NCI-H1092 treated with DMSO at 0.1 percent for 48 hours (cell line): ENCODE measurements around the gene CEBPG.

Experiments
- DNase-seq: peaks from one replicate; lab custom pipeline; 2025; lab: John Stamatoyannopoulos, UW

The CEBPG gene

DNA sequence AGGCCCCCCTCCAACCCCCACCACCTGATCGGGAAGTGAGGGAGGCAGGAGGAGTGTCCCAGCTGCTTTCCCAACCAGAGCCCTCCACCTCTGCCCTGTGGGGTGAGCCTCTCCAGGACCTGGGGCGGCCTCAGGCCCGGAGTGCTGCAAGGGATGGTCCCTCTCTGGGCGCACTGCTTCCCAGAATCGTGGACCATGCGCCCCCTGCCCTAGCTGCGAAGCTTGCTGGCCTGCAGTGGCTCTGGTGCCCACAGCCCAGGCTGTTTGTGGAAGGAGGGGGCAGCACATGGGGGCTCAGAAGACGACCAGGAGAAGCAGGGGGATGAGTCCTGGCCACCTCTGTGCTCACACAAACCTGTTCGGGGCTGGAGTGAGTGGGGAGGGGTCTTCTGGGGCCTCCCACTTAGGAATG, 33.6 kb downstream of the CEBPG start:
- no peak for DNase-seq

DNA sequence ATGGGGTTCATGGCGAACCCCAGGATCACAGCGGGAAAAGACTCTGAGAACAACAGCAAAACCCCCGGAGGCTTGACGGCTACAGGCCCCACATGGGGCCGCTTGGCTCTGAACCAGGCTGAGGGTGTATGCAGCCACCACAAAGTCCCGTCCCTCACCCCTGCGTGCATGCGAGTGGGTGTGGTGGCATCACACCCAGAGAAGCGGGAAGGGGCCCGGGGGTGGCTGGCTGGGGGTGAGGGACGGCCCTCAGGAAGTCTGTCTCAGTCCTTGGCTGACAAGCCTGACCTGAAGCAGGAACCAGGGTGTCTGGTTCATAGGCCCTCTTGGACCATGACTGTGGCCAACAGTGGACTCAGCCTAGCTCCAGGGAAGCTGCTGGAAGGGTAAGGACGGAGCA, 34.2 kb downstream of the CEBPG start:
- no peak for DNase-seq

DNA sequence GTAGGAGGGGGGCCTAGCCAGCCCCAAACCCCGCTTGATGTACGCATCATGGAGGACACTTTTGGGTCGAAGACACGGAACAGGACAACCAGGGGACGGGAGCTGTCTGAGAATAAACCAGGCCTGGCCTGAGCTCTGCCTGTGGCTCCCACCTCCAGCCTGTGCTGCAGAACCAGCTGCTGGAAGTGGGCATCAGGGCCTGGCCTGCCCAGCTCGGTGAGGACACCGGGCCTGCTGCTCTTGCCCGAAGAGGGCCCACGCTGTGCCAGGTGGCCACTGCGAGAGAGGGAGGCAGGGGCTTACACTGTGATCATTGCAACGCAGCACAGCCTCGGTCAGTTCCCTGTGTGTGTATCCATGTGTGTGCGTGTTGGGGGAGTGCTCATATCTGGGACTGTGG, 34.6 kb downstream of the CEBPG start:
- no peak for DNase-seq

DNA sequence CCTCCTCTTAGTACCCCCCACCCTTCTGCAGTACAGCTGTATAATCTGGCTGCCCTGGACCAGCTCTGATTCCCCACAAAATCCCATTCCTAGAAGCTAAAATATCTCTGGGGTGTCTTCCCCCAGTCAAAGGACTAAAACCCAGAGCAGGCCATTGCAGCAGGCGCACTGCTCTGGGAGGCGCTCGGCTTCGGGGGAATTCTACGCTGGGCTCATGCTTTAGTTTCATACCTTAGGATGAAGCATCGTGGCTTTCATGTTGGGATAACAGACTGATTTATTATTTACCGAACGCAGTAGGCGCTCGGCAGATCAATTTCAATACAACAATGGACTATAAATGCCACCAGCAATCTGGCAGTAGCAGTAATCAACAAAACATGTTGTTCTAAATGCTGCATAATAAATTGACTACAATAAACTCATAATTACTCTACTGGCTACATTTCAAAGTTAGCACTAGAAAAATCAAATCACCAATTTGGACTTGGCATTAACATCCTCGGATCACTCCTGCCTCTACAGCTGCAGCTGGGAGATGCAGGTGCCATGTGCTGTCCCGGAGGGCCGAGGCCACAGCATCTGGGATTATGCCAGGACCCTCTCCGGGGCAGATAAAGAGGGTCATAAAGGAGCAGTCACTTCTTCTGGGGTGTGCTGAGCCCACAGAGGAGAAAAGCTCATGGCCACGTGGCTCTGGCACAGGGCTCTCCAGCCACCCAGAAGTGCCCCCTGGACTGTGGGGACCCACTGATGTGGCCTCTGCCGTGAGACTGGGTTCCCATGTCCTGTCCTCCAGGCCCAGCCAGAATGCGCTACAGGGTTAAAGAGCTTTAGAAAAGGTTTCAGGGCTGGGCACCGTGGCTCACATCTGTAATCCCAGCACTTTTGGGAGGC, 35.3 kb downstream of the CEBPG start:
- no peak for DNase-seq

DNA sequence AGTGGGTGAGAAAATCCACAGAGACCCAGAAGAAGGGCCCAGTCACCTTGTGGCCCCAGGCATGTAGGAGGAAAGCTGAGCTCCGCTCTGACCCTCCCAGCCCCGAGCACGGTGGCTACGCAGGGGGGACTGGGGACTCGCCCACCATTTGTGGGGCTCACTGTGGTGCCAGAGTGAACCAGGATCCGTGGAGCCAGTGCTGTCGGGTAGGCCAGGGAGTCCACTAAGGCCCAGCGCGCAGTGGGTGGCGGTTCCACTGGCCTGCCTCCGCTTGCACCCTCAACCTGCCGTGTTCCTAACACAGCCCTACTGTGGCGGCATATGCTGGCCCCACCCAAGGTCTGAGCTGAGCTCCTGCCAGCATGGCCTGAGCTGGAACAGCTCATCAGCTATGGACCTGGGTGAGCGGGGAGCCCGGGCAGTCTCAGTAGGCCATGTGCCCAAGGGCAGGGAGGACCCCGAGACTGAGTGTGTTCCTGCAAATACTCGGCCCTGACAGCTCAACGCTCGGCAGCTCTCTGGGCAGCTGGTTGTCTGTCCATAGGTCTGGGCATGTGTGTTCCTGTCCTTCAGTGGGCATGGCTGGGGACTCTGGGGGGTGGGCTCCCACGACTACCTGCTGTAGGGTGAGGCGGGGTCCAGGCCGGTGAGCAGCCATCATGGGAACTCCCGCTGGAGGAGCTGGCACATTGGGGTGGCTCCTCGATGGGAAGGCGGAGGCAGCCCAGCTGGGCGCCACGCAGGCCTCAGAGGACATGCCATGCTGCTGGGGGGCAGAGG, 36.6 kb downstream of the CEBPG start:
- DNase-seq: no peak

DNA sequence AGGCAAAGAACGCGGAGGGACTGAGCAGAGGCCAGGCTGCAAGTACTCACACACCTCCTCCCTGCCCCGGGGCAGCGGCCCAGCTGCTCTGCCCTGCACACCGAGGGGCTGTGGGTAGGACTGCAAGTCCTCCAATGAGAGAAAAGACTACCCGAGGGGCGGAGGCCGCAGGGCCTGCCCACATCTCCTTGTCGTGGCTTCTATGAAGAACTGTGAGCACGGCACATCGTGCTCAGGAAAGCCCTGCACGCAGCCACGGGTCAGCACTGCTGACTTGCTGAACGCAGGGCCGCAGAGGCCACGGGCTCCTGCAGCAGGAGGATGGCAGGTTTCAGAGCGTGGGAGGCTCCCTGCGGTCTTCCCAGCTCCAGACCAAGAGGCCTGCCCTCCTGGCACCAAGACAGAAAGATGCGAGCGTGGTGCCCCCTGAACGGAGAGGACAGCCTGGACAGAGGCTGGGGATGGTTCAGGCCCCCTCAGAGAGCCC, 37.4 kb downstream of the CEBPG start:
- no peak for DNase-seq

DNA sequence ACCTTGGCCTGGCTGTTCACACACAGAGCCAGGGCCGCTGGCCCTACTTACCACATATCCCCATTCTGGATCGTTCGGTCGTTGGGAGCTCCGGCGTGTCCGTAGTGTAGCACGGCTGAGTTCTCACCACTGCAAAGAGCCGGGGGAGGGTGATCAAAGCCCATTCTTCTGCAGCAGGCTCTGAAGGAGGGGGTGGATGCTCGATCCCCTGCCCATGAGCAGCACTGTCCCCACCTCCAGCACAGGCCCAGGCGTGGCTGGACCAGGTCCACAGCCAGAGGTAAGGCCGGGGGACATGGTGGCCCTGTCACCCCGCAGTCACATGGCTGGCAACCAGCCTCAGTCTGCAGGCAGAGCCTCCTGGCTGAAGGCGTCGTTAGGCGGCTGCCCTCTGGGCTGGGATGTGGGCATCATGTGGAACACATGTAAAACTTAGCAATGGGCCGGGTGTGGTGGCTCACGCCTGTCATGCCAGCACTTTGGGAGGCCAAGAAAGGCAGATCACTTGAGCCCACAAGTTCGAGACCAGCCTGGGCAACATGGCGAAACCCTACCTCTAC, 38.2 kb downstream of the CEBPG start:
- DNase-seq: no peak

DNA sequence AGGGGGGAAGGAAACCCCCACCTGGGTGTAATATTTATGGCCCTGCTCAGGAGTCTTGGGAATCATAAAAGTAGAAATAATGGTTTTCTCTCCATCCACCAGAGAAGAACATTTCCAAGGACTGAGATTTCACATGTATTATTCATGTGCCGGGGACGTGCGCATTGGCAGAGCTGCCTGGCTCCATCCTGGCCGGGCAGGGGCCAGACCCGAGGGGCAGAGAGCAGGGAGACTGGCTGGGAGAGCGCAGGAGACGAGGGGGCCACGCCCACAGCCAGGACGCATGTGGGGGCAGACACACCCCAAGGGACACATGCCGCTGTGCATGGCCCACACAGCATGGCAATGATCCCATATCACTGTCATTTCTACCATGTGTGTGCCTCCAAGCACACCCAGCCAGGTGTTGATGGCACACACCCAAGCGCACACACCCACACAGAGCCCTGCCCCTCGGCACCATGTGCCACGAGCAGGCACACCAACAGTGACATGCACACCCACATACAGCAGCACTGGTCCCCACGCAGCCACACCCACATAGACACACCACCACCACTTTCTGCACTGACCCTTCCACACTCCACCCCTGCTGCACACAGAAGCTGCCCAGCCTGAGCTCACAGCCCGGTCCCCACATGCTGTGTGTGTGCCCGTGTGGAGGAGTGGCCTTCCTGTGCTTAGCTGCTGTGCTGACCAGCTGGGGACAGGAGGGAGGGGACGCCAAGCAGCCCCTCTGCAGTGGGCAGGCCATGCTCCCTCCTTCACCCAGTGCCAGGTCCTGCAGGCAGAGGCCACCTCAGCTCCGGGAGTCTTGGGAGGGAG, 39.3 kb downstream of the CEBPG start:
- no peak for DNase-seq

DNA sequence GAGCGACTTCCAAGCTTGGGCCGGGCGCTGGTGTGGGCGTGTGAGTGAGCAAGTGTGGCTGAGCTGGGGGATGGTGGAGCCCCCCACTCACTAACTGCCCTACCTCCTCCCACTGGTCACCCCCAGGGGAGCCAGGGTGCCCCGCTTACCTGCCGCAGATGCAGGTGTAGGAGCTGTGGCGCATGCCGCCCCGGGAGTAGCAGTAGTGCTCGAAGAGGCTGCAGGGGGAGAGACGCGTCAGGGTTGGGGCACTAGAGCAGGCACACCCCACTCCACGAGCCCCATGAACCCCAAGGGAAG, 39.9 kb downstream of the CEBPG start:
- DNase-seq: no peak

DNA sequence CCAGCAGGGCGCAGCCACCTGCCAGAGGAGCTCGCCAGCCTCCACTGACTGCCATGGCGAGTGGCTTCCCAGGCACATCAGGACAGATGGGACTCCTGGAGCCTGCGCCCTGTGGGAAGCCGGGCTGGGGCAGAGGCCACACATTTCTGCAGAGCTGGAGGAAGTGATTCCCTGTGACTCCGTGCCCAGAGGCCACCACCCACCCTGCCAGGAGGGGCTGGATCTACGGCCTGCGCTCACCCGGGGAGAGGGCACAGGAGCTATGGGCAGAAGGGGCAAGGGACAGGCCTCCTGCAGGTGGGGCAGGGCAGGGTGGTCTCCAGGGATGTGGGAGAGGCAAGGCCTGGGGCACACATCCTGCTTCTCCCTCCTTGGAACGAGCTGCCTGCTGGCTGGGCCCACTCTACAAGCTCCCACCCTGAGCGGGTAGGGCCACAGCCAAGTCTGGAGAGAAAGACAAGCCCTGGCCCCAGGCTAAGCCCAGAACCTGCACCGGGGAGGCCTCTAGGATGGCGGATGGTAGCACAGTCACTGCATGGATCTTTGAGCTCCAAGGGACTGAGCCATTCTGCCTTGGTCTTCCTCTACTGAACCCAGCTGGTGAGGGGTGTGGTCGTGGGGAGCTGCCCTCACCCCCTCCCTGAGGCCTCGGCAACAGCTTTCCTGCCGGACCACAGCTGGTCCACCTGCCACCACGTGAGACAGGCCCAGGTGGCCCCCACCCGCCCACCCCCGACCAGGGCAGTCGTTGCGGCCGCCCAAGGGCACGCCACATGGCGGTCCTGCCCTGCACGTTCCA, 40.6 kb downstream of the CEBPG start:
- no peak for DNase-seq

DNA sequence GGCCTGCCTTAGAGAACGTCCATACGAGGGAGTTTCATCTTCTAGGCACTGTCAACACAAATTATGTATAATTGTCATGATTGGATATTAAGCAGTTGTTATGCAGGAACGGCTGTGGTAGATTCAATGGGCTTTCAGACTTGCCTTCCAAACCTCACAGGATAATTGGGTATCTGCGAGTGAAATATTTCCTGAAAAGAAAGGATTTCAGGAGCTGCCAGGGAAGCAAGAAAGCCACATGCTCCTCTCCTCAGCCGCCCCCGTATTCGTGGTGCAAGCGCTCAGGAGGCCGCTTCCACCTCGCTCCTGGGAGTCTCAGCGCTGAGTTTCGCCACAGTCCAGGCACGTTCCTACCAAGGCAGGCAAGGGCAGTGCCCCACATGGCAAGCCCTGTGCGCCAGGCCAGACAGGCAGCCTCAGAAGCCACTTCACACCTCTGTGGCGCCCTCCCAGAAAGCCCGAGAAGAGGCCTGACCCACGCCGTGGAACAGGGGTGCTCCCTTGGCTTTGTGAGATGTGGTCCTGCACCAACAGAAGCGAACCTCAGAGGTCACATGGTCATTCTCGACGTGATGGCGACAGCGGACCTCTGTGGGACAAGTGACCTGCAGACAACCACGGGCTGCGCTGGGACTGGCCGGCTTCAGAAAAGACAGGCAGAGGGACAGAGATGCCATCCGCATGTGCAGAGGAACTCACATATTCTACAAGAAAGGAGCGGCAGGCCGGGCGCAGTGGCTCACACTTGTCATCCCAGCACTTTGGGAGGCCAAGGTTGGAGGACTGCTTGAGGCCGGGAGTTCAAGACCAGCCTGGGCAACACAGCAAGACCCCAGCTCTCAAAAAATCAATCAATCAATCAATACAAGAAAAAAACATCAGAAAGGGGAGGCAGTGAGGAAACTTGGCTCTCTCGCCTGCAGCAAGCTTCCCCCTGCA, 41.4 kb downstream of the CEBPG start:
- no peak for DNase-seq

DNA sequence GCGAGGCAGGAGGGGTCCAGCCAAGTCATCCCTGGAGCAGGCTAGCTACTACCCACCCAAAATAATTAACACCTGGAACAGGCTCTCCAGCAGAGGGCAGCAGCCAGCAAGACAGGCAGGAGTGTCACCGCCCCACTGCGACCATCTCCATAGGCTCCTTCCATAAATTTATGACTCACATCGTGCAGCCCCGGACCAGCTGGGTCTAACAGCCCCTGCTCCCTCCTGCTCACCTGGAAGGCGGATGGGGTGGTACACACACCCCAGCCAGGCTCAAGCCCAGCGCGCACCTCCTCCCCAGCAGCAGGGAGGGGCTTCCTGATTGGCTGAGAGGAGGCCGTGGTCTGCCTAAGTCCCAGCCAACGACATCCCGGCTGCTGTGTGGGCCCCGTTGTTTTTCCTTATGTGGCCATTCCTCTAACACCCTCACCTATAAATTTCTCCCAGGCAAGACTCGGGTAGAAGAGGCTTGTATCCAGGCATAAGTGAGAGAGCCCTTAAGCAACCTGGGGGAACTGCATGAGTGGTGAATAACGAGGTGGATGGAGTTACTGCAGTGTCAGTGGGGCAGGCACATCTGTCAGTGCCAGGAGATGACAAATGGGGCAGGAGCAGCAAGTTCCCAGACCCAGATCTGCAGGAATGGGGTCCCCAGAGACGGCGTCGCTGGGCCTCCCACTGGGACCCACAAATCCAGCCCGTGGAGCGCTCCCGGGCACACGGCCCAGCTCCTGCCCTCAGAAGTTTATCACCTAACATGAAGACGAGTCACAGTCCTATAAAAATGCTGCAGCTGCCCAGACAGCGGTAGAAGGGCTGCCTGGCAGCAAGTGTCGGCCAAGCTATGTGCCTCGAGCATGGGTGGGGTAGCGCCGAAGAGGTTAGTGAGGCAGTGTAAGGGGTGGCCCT, 43.1 kb downstream of the CEBPG start:
- peak; percentile 51 for DNase-seq

DNA sequence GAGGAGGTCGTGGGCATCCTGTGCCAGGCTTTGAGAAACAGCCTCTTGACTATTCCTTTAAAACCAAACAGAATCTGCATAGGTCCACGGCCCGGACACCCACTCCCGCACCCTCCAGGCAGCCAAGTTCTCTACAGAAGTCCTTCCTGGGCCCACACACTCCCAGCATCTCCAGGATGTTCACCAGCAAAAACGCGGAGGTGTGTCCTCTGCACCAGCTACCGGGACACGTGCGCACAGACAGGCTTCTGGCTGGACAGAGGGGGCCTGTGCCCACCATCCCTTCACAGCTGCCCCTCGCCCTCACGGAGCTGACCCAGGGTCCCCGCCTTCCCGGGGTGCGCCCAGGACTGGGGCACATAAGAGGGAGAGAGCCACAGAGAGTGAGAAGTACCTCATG, 44.2 kb downstream of the CEBPG start:
- DNase-seq: no peak

DNA sequence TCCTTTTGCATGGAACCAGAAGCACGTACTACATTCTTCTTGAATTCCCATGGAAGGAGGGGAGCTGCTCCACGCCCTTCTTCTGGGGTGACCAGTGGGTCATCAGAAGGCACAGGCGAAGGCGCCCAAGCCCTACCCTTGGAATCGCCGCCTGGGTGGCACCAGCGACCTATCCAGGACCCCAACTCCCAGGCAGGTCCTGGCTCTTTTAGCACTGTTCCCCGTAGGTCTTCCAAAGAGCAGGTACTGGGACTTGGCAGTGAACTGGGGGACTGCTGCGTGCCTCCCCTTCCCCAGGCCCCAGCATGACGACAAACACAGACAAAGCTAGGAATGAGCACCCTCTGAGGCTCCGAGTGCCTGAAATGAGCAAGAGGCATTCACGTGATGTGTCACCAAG, 45.0 kb downstream of the CEBPG start:
- DNase-seq: no peak

DNA sequence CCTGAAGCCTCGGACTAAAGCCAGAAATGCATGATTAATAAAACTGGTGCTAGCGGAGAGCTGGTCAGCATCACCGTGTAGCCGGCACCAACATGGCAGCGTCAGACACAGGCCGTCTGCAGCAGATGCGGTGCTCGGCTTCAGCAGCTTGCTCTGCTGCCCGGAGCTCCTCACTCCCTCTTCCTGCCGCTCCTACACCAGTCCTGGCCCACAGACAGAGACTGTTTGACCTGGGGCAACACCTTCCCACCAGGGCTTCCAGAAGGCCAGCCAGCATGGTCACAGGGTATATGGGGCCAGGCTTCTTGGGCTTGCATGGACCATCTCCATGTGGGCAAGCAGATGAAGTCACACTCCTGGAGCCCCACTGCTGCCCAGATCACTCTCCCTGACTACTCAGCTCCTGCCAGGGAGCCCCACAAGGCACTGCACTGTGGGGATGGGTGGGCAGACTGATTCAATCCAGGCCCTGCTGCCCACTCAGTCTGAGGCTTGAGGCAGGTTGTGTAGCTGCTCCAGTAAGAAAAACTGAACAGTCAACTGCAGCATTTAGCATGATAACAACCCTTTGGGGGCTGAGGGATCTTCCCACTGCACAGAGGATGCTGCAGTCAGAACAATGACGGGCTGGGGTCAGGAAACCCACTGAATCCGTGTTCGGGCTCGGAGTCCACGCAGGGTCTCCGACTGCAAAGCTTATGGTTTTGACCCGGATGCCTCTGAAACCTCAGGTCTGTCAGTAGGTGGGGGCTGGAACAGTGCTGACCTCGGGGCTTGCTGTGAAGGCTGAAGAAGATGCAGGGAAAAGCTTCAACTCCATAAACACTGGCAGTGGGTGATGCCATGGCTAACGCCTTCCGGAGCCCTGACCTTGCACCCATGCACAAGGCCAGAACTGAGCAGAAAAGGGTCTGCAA, 45.6 kb downstream of the CEBPG start:
- no peak for DNase-seq

DNA sequence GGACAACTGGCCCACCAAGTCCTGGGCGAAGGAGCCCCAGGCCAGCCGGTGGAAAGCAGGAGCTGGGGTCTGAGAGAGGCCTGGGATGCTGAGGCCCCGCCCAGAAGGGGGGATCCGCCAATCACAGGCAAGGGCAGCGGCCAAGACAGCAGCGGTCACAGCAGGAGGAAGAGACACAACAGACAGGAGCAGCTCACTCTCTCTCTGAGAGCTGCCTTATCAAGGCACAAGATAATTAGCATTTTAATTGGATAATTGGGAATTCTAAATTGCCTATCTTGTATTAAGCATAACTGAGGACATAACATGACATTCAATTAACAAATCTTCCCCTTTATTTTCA, 46.2 kb downstream of the CEBPG start:
- DNase-seq: no peak

DNA sequence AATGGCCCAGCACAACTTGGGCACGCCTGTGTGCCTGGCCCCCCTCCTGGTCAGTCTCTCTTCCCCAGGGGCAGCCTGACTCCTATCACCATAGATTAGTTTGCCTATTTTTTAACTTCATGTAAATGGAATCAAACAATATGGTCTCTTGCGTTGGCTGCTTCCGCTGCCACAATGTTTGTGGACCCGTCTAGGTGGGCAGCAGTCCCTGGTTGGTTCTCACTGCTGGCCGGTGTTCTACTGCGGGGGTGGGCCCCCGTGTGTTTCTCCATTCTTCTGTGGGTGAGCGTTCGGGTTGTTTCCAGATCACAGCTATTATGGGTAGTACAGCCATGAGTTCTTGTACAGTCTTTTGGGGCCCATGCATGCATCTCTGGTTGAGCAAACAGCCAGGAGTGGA, 47.3 kb downstream of the CEBPG start:
- DNase-seq: no peak

DNA sequence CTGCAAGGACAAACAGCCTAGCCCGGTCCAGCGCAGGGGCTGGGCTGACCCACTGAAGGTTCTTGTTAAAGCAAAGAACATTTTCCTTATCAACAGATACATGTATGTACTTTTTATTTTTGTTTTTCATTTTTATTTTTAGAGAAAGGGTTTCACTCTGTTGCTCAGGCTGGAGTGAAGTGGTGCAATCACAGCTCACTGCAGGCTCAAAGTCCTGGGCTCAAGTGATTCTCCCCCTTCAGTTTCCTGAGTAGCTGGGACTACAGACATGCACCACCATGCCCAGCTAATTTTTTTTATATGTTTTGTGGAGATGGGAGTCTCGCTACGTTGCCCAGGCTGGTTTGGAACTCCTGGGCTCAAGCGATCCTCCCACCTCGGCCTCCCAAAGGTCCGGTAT, 47.9 kb downstream of the CEBPG start:
- no peak for DNase-seq
